Activated T-helper 17 cell treated with anti-CD3 and anti-CD28 coated beads, Interleukin-2, amount 50 U/mL, for 72 hours (primary cell): ENCODE measurements around the gene P4HTM. TPM values are rescaled to one million over a fixed set of nuclear protein-coding genes. Genes with fewer than 3 reads are reported as not detected.

Experiments used
- ATAC-seq: fragments of 150-1000 bp; cut with Tn5 transposase; replicated peaks from 2 replicates; pipeline ENCODE4 v1.10.0; 2021; ENCODE audit warnings: mild to moderate bottlenecking, moderate library complexity
- H3K27ac Mint-ChIP-seq: one replicate; pipeline ENCODE4 v1.8.0; 2022; ENCODE audit warnings: mixed read lengths
- H3K27me3 Mint-ChIP-seq: one replicate; pipeline ENCODE4 v1.8.0; 2022; ENCODE audit warnings: mixed read lengths
- H3K36me3 Mint-ChIP-seq: one replicate; pipeline ENCODE4 v1.8.0; 2022; ENCODE audit warnings: low read depth, mild to moderate bottlenecking, mixed read lengths
- H3K4me1 Mint-ChIP-seq: one replicate; pipeline ENCODE4 v1.8.0; 2022; ENCODE audit warnings: mixed read lengths
- H3K4me3 Mint-ChIP-seq: one replicate; pipeline ENCODE4 v1.8.0; 2022; ENCODE audit warnings: mild to moderate bottlenecking, mixed read lengths
- H3K9me3 Mint-ChIP-seq: one replicate; pipeline ENCODE4 v1.8.0; 2022; ENCODE audit warnings: mixed read lengths
- total RNA-seq, 2 donors: library from RNA; stranded (reverse); gene quantifications; one replicate each; pipeline ENCODE4 v1.2.3, GENCODE V29; 2022

Gene P4HTM
- total RNA-seq, 2 donors from 2014 or later, result 32.2 to 44.9 TPM

- H3K4me1 Mint-ChIP-seq, result peaks cover 15% of the 10 kb centered on the region
- H3K27ac Mint-ChIP-seq, result no peak overlapping the region
- H3K9me3 Mint-ChIP-seq, result no peaks in the 10 kb centered on the region
- no peak for ATAC-seq
- no peak overlapping the region for H3K4me3 Mint-ChIP-seq
- peaks cover 78% of the 10 kb centered on the region for H3K36me3 Mint-ChIP-seq
- no peaks in the 10 kb centered on the region for H3K27me3 Mint-ChIP-seq
Observed at GRCh38 chr3:49012441-49013017, 22.5 kb downstream of the P4HTM start.

- Mint-ChIP-seq H3K4me1 (peaks cover 10% of the 10 kb centered on the region), H3K27ac (no peak overlapping the region), H3K9me3 (no peaks in the 10 kb centered on the region), H3K4me3 (no peak overlapping the region), H3K36me3 (peaks cover 71% of the 10 kb centered on the region), H3K27me3 (no peaks in the 10 kb centered on the region)
- ATAC-seq, result no peak
Observed at GRCh38 chr3:49013113-49013737, 23.2 kb downstream of the P4HTM start.

- no peaks in the 10 kb centered on the region for H3K9me3 Mint-ChIP-seq
- H3K27me3 Mint-ChIP-seq, result no peaks in the 10 kb centered on the region
- no peak overlapping the region for H3K27ac Mint-ChIP-seq
- peak; percentile 27 for ATAC-seq
- no peak overlapping the region for H3K4me3 Mint-ChIP-seq
- H3K36me3 Mint-ChIP-seq, result peaks cover 64% of the 10 kb centered on the region
- H3K4me1 Mint-ChIP-seq, result peaks cover 5% of the 10 kb centered on the region
Observed at GRCh38 chr3:49013738-49014660, 24.0 kb downstream of the P4HTM start.

GRCh38 chr3:49015072-49015471 is 25.0 kb downstream of the P4HTM start:
- no peak for ATAC-seq
- H3K4me3 Mint-ChIP-seq, result no peak overlapping the region
- H3K27ac Mint-ChIP-seq, result no peak overlapping the region
- H3K4me1 Mint-ChIP-seq, result no peaks in the 10 kb centered on the region
- H3K9me3 Mint-ChIP-seq, result no peaks in the 10 kb centered on the region
- H3K36me3 Mint-ChIP-seq, result peaks cover 54% of the 10 kb centered on the region
- H3K27me3 Mint-ChIP-seq, result no peaks in the 10 kb centered on the region

DNA sequence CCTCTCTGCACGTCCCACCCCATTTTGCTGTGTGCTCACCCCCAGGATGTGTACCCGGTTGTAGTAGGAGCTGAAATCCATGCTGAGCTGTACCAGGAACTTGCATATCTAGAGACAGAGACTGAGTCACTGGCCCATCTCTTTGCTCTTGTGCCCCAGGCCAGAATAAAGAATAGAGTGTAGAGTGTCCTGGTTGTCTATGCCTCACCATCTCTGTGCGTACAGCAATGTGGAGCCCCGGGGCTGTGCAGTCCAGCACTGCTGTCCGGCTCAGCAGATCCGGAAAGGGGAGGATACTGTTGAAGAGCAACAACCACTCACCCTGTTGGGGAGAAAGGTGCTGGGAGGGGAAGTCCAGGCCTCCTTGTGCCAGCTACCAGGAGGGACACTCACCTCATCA is 25.7 kb downstream of the P4HTM start:
- H3K4me3 Mint-ChIP-seq, result peak overlapping the region; percentile 10
- no peaks in the 10 kb centered on the region for H3K4me1 Mint-ChIP-seq
- H3K27me3 Mint-ChIP-seq, result no peaks in the 10 kb centered on the region
- H3K36me3 Mint-ChIP-seq, result peaks cover 47% of the 10 kb centered on the region
- H3K27ac Mint-ChIP-seq, result no peak overlapping the region
- H3K9me3 Mint-ChIP-seq, result no peaks in the 10 kb centered on the region
- no peak for ATAC-seq

- no peak for ATAC-seq
- Mint-ChIP-seq H3K27me3 (no peaks in the 10 kb centered on the region), H3K4me3 (peak overlapping the region; percentile 90), H3K36me3 (peaks cover 44% of the 10 kb centered on the region), H3K27ac (peak overlapping the region; percentile 68), H3K4me1 (no peaks in the 10 kb centered on the region), H3K9me3 (no peaks in the 10 kb centered on the region)
Observed at GRCh38 chr3:49016414-49017228, 26.6 kb downstream of the P4HTM start.

DNA sequence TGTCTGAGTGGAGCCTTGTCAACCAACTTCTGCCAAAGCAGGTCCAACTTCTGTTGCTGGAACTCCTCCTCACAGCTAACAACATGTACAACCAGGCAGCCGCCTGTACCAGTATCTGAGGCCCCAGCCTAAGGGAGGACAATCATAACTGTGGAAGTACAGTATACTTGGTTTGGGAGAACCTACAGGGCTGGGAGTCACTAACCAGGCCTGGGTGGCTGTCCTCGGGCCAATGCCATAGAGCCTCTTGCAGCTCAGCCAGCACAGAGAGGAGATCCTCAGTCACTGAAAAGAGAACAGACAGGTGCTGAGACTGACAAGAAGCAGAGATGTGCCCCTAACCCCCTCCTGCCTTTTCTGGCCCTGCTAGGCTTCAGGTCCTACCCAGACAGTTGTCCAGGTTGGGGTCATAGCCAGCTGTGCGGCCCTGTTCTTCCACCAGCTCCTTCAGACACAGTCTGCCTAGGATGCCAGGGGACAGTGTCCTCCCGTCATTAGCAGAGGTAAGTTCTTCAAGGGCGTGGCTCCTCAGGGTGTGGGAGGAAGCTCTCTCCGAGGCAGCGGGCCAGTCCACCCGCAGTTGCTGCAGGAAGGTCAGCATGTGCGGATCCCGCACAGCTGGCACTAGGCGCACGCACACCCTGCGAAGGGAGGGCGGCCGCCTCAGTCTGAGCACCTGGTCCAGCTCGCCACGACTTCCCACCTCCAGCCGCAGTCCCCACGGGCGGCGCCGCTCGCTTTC is 27.4 kb downstream of the P4HTM start:
- peak overlapping the region; percentile 68 for H3K27ac Mint-ChIP-seq
- no peaks in the 10 kb centered on the region for H3K9me3 Mint-ChIP-seq
- no peak for ATAC-seq
- no peaks in the 10 kb centered on the region for H3K4me1 Mint-ChIP-seq
- no peaks in the 10 kb centered on the region for H3K27me3 Mint-ChIP-seq
- H3K36me3 Mint-ChIP-seq, result peaks cover 39% of the 10 kb centered on the region
- peak overlapping the region; percentile 90 for H3K4me3 Mint-ChIP-seq

DNA sequence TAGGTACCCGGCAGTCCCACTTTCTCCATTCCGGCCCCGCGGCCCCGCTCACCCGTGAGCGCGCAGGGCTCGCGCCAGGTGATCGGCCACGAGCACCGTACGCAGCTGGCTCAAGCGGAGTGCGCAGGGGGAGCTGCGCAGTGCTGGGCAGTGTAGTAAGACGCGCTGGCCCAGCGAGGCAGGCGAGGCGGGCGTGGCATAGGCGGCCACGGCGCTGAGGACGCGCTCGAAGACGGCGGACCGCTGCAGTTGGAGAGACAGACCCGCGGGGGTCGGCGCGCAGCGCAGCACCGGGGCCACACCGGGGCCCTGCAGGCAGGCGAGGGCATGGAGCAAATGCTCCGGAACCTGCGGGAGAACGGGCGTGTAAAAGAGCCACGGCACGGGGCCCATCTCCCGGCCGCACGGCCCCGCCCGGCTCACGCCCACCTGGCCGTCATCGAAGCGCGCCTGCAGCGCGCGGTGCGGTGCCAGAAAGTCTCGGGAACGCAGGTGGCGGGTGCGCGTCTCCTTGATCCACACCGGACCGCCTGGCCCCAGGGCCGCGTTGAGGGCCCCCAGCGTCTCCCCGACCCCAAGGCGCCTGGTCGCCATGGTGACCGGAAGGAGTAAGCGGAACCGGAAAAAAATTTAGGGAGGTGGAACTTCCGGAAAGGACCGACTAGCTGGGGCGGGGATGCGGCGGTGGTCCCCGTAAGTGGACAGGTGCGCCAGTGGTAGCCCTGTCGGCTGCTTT is 28.1 kb downstream of the P4HTM start, which contains the start of gene DALRD3:
TSS of gene DALRD3 (minus strand) at position 610 of the 736 bp plus-strand sequence. CDS start at position 594, 16 bp downstream.
- peaks cover 45% of the 10 kb centered on the region for H3K36me3 Mint-ChIP-seq
- H3K9me3 Mint-ChIP-seq, result no peaks in the 10 kb centered on the region
- peak; percentile 7 for ATAC-seq
- peaks cover 3% of the 10 kb centered on the region for H3K4me1 Mint-ChIP-seq
- peak within 1 kb of the TSS; percentile 90 for H3K4me3 Mint-ChIP-seq
- H3K27ac Mint-ChIP-seq, result peak within 1 kb of the TSS; percentile 94
- H3K27me3 Mint-ChIP-seq, result no peaks in the 10 kb centered on the region

- H3K27me3 Mint-ChIP-seq, result no peaks in the 10 kb centered on the region
- peaks cover 5% of the 10 kb centered on the region for H3K4me1 Mint-ChIP-seq
- no peak for ATAC-seq
- no peaks in the 10 kb centered on the region for H3K9me3 Mint-ChIP-seq
- peaks cover 46% of the 10 kb centered on the region for H3K36me3 Mint-ChIP-seq
- peak overlapping the region; percentile 90 for H3K4me3 Mint-ChIP-seq
- peak overlapping the region; percentile 90 for H3K27ac Mint-ChIP-seq
Observed at GRCh38 chr3:49018707-49019006, 28.6 kb downstream of the P4HTM start.

DNA sequence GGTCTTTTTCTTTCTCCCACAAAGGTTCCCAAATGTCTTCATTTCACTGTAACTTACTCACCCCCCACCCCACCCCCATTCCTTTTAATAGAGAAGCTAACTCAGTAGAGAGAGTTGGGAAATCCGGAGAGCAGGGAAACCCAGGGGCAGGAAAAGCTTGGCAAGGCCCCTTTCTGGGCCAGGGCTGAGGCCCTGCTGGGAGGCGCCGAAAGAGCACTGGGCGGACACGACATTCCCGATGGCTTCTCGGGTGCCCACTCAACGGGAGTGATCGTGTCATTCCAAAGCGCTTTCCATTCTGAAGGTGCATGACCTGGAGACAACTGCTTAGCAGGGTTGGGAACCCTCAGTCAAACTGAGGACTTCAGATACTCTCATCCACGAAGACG is 29.9 kb downstream of the P4HTM start:
- Mint-ChIP-seq H3K4me3 (peak overlapping the region; percentile 90), H3K27me3 (no peaks in the 10 kb centered on the region), H3K27ac (peak overlapping the region; percentile 94), H3K9me3 (no peaks in the 10 kb centered on the region), H3K36me3 (peaks cover 46% of the 10 kb centered on the region), H3K4me1 (peaks cover 5% of the 10 kb centered on the region)
- ATAC-seq, result no peak

GRCh38 chr3:49020330-49021212 is 30.5 kb downstream of the P4HTM start:
- peak overlapping the region; percentile 94 for H3K27ac Mint-ChIP-seq
- peaks cover 46% of the 10 kb centered on the region for H3K36me3 Mint-ChIP-seq
- peaks cover 8% of the 10 kb centered on the region for H3K4me1 Mint-ChIP-seq
- H3K9me3 Mint-ChIP-seq, result no peaks in the 10 kb centered on the region
- no peaks in the 10 kb centered on the region for H3K27me3 Mint-ChIP-seq
- ATAC-seq, result no peak
- H3K4me3 Mint-ChIP-seq, result peak overlapping the region; percentile 90

GRCh38 chr3:49021213-49021812 is 31.3 kb downstream of the P4HTM start:
- Mint-ChIP-seq H3K36me3 (peaks cover 48% of the 10 kb centered on the region), H3K4me3 (peak overlapping the region; percentile 90), H3K9me3 (no peaks in the 10 kb centered on the region), H3K27ac (peak overlapping the region; percentile 94), H3K27me3 (no peaks in the 10 kb centered on the region), H3K4me1 (peaks cover 11% of the 10 kb centered on the region)
- peak; percentile 80 for ATAC-seq
